ENCODE measurements around the gene USP12. TPM values are rescaled to one million over a fixed set of nuclear protein-coding genes. Genes with fewer than 3 reads are reported as not detected.

Gene USP12
- total and polyA plus RNA-seq, 2 experiments from 2014 or later = 18.4 to 39.3 TPM

GRCh38 chr13:27219611-27220010, 48.0 kb upstream of the USP12 start:
- Mint-ChIP-seq H3K27me3 (ENCODE audit: insufficient read depth, low read depth, poor library complexity) (peaks cover 3% of the 10 kb centered on the region), H3K4me3 (no peak overlapping the region)

More at GRCh38 chr13:27219611-27220010, 48.0 kb upstream of the USP12 start:
- peaks cover 6% of the 10 kb centered on the region for H3K4me1 Mint-ChIP-seq
- Histone ChIP-seq H3K79me2 (replicated peaks; ENCODE audit: insufficient read depth) (no peaks in the 10 kb centered on the region), H2AFZ (no peak overlapping the region), H4K20me1 (replicated peaks; ENCODE audit: insufficient read depth) (no peaks in the 10 kb centered on the region), H3K9me2 (ENCODE audit: insufficient read depth) (0 out of 2 replicates have a peak, but pooled peaks cover 3% of the 10 kb centered on the region), H3K36me3 (ENCODE audit: insufficient read depth) (no peaks in the 10 kb centered on the region), H3K4me2 (no peak overlapping the region), H3K27ac (ENCODE audit: low read depth) (no peak overlapping the region), H3K27me3 (ENCODE audit: insufficient read depth) (no peaks in the 10 kb centered on the region), H3F3A (replicated peaks; ENCODE audit: low read depth) (no peaks in the 10 kb centered on the region), H3K4me1 (ENCODE audit: insufficient read depth) (no peaks in the 10 kb centered on the region), H3K4me3 (no peak overlapping the region)
- DNase-seq (ENCODE audit: low spot score) (no peak), ATAC-seq (no peak)
- H3K36me3 Mint-ChIP-seq (ENCODE audit: low read depth) = peaks cover 37% of the 10 kb centered on the region
- TF ChIP-seq, protein P1, sequence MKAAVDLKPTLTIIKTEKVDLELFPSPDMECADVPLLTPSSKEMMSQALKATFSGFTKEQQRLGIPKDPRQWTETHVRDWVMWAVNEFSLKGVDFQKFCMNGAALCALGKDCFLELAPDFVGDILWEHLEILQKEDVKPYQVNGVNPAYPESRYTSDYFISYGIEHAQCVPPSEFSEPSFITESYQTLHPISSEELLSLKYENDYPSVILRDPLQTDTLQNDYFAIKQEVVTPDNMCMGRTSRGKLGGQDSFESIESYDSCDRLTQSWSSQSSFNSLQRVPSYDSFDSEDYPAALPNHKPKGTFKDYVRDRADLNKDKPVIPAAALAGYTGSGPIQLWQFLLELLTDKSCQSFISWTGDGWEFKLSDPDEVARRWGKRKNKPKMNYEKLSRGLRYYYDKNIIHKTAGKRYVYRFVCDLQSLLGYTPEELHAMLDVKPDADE (IDR thresholded peaks at IDR 0.05) = no peak
- no peak for TF ChIP-seq JUNB (IDR thresholded peaks at IDR 0.05; ENCODE audit: unreplicated experiment)
- TF ChIP-seq, protein P2, sequence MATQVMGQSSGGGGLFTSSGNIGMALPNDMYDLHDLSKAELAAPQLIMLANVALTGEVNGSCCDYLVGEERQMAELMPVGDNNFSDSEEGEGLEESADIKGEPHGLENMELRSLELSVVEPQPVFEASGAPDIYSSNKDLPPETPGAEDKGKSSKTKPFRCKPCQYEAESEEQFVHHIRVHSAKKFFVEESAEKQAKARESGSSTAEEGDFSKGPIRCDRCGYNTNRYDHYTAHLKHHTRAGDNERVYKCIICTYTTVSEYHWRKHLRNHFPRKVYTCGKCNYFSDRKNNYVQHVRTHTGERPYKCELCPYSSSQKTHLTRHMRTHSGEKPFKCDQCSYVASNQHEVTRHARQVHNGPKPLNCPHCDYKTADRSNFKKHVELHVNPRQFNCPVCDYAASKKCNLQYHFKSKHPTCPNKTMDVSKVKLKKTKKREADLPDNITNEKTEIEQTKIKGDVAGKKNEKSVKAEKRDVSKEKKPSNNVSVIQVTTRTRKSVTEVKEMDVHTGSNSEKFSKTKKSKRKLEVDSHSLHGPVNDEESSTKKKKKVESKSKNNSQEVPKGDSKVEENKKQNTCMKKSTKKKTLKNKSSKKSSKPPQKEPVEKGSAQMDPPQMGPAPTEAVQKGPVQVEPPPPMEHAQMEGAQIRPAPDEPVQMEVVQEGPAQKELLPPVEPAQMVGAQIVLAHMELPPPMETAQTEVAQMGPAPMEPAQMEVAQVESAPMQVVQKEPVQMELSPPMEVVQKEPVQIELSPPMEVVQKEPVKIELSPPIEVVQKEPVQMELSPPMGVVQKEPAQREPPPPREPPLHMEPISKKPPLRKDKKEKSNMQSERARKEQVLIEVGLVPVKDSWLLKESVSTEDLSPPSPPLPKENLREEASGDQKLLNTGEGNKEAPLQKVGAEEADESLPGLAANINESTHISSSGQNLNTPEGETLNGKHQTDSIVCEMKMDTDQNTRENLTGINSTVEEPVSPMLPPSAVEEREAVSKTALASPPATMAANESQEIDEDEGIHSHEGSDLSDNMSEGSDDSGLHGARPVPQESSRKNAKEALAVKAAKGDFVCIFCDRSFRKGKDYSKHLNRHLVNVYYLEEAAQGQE (IDR thresholded peaks at IDR 0.05; ENCODE audit: unreplicated experiment) = no peak
- no peak for TF ChIP-seq ZNF114 (CRISPR knock-in tag; IDR thresholded peaks at IDR 0.05)
- TF ChIP-seq ZNF462 (CRISPR knock-in tag; IDR thresholded peaks at IDR 0.05) = no peak
- no peak for TF ChIP-seq CREB1 (CRISPR knock-in tag; IDR thresholded peaks at IDR 0.05; ENCODE audit: low read depth)
- no peak for TF ChIP-seq POLR2AphosphoS5 (IDR thresholded peaks at IDR 0.05; ENCODE audit: low read depth)
- TF ChIP-seq EZH2 (IDR thresholded peaks at IDR 0.05; ENCODE audit: low read depth, unreplicated experiment) = no peak
- TF ChIP-seq NANOG (IDR thresholded peaks at IDR 0.05; ENCODE audit: borderline replicate concordance) = no peak
- TF ChIP-seq CTCF (conservative IDR thresholded peaks at IDR 0.05; ENCODE audit: low read depth in 2 of 2) = no peak
- no peak for TF ChIP-seq EZH2phosphoT487 (IDR thresholded peaks at IDR 0.05; ENCODE audit: unreplicated experiment)
- no peak for TF ChIP-seq ZNF331 (CRISPR knock-in tag; IDR thresholded peaks at IDR 0.05; ENCODE audit: low read depth)
- no peak for TF ChIP-seq STAT1 (IDR thresholded peaks at IDR 0.05; ENCODE audit: unreplicated experiment)
- H3K27ac Mint-ChIP-seq = no peak overlapping the region
- H3K9me3 Mint-ChIP-seq = peaks cover 18% of the 10 kb centered on the region

All from GM23338 (cell line).